Transverse colon (tissue), 4 donors: ENCODE data around the gene TFDP2.

Experiments
- EP300 ChIP-seq: sonication (generic); formaldehyde crosslinking; IDR thresholded peaks from one replicate; pipeline ENCODE4 v1.6.1; 2017; ENCODE audit warnings: antibody characterized with exemption, low read depth
- POLR2A ChIP-seq: fragments of 450-650 bp; IDR thresholded peaks from one replicate; pipeline ENCODE4 v1.6.1; 2016; ENCODE audit warnings: antibody characterized with exemption, mild to moderate bottlenecking, moderate library complexity
- POLR2AphosphoS5 ChIP-seq, 3 donors: sonication (generic); formaldehyde crosslinking; IDR thresholded peaks; one replicate each; pipeline ENCODE4 v1.6.1; 2016; ENCODE audit warnings: antibody characterized with exemption in 3 of 3
- TF ChIP-seq, protein P1 (sequence below), 5 experiments: fragments of 200-600 bp in 3 of 5; fragments of 450-650 bp in 2 of 5; sonication (generic) in 3 of 5; IDR thresholded peaks; 1 replicate in 2 of 5; 2 replicates in 3 of 5; pipeline ENCODE4 v1.5.1; 2016 to 2017; ENCODE audit warnings: antibody characterized with exemption in 5 of 5, inconsistent platforms in 3 of 5, mild to moderate bottlenecking in 2 of 5, moderate library complexity in 1 of 5

DNA sequence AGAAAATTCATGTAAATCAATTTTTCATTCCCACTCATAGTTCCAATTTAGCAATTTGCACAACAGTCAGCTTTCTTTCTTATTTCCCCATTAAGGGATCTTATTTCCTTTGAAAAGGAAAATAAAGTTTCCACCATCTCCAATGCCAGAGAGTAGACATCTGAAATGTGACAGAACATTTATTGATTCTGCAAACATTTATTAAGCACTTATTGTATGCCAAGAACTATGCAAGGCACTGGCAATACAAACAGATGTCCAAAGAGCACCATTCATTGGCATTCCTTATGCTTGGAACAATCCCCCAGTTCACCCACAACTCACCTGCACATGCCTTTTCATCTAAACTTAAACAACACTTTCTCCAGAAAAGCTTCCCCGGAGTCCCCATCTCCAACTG lies 2.5 kb upstream of the TFDP2 start:
- TF ChIP-seq, protein P1, sequence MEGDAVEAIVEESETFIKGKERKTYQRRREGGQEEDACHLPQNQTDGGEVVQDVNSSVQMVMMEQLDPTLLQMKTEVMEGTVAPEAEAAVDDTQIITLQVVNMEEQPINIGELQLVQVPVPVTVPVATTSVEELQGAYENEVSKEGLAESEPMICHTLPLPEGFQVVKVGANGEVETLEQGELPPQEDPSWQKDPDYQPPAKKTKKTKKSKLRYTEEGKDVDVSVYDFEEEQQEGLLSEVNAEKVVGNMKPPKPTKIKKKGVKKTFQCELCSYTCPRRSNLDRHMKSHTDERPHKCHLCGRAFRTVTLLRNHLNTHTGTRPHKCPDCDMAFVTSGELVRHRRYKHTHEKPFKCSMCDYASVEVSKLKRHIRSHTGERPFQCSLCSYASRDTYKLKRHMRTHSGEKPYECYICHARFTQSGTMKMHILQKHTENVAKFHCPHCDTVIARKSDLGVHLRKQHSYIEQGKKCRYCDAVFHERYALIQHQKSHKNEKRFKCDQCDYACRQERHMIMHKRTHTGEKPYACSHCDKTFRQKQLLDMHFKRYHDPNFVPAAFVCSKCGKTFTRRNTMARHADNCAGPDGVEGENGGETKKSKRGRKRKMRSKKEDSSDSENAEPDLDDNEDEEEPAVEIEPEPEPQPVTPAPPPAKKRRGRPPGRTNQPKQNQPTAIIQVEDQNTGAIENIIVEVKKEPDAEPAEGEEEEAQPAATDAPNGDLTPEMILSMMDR (IDR thresholded peaks at IDR 0.05) = no peak
- TF ChIP-seq POLR2AphosphoS5 (IDR thresholded peaks at IDR 0.05) (no peak), POLR2A (no peak), EP300 (no peak)
